GM19193 (cell line): ENCODE measurements around the gene POC5.

Source experiments
- POLR2A ChIP-seq: IDR thresholded peaks from 4 replicates; pipeline ENCODE4 v1.6.1; 2011; ENCODE audit not compliant: insufficient read depth, insufficient read length; ENCODE audit errors: extremely low read depth

Gene POC5

DNA sequence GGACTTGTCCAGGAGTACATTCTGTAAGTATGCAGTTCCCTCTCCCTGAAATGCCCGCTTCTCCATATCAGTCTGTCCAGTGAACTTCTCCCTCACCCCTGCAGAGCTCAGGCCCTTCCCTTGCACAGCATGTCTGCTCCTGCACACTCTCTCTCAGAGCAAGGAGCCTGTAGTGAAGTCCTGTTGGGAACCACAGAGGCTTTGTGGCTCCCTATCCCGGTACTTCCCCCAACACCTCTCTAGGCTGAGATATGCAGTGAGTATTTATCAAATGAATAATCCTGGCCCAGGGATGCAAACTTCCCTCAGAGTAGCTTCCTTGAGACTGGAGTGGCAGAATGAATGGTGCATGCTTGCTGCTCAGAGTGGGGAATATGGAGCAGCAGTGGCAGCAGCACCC is 48.8 kb downstream of the POC5 start:
- TF ChIP-seq POLR2A = no peak

DNA sequence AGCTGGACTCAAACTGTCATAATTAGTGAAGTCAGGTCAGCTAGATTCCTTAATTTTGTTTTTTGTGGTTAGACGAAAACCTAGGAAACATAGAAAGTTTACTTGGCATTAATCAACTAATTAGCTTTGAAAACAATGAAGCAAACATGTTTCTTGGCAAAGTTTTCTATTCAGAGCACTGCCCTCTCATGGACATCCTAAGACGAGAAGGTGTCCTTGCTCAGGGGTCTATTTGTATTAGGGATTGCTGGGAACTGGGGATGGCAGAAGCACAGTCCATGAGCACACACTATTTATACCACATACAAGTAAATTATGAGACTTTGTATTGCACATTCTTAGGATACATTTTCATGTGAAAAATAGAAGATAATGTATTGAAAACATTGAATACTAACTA is 49.7 kb downstream of the POC5 start:
- TF ChIP-seq POLR2A = no peak

DNA sequence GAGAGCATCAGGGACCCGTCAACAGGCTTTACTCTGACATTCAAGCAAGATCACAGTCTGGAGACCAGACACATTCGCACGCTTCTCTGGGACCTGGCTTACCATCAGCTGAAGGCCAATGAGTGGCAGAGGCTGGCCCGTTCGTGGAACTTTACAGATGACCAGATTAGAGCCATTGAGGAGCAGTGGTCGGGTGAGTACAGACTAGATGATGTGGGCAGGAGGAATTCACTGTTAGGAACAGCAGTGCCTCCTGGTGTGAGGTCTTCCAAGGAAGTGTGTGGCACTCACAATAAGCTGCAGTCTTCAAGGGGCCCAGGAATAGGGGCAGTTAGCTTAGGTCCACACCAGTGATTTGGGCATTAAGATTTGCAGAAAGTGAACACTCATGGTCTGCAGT is 50.4 kb downstream of the POC5 start:
- TF ChIP-seq POLR2A = no peak

DNA sequence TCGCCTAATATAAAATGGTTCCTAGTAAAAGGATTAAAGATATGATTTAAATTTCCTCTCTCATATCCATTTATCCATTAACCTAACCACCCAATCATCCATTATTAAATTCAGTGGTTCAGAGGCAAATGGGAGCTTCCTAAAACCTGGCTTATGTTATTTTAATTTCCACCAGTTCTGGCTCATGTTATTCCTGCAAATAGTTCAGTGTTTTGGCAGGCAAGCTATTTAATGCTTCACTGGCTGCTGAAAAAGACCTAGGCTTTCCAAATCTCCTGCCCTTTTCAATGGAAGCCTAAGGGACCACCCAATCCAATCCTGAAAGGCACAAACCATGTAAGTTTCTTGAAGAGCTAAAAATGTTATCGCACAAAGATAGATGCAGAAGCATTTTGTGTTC is 52.3 kb downstream of the POC5 start:
- no peak for TF ChIP-seq POLR2A

DNA sequence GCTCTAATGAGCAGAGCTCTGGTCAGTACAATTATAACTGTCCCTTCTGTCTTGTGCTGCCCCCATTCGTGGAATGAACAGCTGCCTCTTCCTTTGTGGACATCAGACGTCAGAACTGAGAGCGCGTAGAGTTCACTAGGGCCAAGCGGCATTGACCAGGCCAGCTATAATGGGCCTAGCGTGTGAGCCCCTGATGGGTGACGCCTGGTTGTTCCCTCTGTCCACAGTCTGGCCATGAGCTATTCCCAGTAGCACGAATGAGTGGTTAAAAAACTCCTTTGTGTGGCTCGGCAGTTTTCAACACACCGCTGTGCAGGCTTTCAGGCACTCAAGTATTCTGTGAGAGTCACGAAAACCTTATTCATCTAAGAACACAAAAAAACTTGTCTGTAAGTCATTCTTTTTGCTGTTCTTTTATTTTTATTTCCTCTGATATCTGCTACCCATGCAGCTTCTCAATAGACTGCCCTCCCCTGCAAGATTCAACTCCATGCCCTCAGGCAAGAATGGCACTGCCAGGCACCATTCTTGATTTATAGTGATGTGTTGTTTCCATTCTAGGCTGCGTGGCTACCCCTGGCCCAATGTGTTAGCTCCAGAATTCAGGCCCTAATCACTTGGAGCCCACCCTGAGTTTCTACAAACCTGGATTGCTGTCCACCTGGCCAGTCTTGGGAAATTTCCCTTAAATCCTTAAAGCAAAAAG is 53.5 kb downstream of the POC5 start:
- TF ChIP-seq POLR2A = no peak

DNA sequence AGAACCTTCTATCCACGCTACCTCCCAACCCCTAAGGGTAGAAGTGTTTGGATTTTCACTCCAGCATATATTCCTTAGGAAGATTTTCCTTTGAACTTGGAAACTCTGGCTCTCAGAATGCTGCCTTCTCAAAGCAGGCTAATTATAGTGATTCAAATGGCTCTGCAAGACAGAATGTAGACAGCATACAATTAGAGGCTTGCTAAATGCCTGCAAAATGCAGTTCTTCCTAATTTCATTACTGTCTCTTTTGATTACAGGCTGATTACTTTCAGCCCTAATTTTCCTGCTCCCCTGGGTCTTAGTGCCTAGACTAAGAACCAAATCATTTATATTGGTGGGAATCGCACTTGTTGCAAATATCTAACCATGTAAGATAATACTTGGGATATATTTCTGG is 55.2 kb downstream of the POC5 start:
- no peak for TF ChIP-seq POLR2A

DNA sequence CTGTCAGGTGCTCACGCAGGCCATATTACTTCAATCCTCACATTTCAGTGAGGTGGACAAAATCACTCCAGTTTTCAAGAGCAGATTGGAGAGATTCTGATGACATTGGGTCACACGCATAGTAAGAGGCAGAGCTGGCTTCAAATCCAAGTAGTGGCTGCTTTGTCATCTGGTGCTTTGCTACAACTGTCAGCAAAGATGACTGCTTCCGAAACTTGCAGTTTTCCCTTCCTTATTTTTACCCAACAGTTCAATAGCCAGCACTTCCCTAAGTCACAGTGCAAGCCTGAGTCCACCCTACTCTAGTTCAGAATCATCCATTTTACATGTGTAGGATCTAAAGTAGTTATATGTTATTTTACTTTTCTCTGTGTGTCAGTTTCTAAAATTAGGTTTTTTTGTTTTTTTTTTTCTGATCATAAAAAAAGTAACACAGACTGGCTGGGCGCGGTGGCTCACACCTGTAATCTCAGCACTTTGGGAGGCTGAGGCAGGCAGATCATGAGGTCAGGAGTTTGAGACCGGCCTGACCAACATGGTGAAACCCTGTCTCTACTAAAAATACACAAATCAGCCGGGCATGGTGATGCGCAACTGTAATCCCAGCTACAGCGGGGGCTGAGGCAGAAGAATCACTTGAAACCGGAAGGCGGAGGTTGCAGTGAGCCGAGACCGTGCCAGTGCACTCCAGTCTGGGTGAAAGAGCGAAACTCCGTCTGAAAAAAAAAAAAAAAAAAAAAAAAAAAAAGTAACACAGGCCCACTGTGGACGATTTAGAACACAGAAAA is 56.4 kb downstream of the POC5 start:
- TF ChIP-seq POLR2A = no peak

DNA sequence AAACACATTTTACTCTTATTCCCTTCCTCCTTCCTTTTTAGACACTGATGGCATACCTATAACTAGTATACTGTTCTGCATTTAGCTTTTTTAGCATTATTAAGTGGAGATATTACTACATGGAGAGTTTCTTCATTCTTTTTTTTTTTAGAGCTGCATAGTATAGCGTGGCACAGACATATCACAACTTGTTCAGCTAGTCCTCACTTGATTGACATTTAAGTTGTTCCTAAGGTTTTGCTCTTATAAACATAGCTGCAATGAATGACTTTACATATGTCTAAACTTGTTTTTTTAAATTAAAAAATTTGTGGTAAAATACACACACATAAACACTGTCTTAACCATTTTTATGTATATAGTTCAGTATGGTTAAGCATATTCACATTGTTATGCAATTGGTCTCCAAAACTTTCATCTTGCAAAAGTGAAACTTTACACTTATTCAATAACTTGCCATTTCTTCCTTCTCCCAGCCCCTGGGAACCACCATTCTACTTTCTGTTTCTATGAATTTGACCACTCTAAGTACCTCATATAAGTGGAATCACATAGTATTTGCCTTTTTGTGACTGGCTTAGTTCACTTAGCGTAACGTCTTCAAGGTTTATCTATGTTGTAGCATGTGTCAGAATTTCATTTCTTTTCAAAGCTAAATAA is 57.3 kb downstream of the POC5 start:
- no peak for TF ChIP-seq POLR2A

DNA sequence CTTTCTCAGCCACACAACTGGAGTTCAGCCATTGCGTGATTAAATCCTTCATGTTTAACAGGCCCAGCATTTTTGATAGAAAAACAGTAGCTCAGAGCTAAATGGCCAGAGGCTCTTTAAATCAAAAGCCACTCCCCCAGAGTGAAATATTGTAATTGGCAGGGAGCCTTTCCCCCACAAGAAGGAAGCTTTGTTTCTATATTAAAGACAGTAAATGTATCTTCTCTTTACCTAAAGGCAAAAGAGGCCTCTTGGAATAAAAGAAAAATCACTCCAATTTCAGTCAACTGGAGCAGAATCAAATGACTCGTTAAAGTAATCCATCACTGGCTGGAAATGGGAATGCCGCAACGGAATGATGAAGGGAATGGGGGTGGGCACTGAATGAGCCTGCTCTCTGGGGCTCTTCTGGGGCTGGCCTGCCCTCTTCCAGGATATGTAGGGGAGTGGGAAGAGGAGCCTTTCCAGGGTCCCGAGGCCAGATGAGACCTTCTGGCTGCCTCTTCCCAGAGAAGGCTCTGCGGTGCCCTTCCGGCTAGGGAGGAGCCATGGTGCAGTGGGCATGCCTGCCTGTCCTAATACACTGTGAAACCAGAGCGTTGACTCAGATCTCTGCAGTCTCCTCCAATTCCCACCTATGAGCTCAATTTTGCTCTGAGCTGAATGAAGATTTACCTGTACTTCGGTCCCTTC is 60.8 kb downstream of the POC5 start:
- TF ChIP-seq POLR2A = no peak

DNA sequence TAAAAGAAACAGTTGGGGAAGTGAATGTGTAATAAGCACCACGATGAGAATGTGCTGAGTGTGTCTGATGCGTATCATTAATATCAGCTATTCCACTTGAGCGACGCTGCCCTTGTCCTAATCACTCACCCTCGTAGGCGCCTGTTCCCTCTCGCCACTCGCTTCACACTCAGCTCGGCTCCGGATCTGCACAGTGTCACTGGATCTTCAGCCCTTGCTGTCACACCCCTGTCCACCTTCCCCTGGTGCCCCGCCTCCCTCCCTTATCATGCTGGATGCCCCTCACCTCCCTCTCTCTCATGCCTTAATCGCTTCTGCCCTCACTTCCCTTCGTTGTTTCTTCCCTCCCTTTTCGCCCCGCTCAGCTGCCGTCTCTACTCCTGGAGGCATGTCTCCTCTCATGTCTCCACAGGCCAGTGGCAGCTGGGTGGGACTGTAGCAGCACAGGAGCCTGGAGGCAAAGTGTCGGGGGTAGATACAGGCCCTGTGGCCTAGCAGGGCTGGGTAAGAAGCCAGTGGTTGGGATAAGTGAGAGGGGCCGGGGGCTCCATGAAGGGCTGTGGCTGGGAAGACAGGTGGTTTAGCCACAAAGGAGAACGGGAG is 62.4 kb downstream of the POC5 start:
- no peak for TF ChIP-seq POLR2A

DNA sequence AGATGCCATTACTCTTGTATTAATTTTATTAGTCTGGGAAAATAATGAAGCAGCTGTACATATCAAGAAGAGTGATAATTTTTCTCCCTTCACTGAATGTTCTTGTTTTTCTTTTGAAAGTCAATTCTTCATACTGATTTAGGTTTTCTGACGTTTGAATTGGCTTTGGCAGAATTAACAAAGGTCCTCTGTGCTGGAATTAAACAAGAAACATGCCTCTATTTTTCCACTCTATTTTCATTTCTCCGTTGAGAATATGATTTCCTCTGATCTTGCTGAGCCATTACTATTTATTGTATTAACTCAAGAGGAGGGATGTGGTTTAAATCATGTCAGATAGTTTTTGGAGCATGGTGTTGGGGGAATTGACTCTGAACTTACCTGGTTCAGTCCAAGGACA is 63.7 kb downstream of the POC5 start:
- no peak for TF ChIP-seq POLR2A

DNA sequence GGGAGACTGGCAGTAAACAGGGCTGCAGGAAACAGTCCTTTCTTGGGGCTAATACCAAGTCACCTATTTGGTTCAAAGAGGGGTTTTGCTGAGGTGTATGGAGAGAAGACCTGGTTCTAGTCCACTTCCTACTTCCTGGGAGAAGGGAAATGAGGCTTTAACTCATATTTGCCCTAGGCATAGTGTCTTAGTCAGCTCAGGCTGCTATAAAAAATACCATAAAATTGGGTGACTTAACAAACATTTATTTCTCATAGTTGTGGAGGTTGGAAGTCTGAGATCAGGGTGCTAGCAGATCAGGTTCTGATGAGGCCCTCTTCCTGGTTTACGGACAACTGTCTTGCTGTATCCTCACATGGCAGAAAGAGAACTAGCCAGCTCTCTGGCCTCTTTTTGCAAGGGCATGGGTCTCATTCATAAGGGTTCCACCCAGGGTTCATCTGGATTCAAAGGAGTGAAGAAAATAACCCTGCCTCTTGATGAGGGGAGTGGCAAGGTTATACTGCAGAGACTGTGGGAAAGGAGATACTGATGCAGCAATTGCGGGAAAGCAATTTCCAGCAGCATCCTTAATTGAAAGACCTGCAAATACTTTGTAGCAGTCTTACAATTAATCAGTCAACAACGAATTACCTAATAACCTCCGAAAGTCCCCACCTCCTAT is 65.5 kb downstream of the POC5 start:
- no peak for TF ChIP-seq POLR2A

DNA sequence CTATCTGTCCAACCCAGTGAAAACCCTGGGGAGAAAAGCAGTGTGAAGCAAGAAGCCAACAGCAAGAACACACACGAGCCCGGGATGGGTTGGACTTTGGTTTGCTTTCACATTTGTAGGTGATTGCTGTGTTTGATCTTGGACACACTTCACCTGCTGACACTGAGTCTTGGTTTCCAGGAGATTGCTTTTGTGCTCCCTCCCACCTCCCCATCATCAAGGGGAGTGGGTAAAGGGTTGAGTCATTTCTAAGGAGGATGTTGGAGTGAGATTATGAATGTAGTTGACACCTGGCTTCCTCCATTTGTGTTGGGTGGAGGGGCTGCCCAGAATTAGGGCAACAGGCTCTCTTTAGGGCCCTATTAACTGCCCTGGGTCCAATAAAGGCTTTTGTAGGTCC is 68.5 kb downstream of the POC5 start:
- no peak for TF ChIP-seq POLR2A

DNA sequence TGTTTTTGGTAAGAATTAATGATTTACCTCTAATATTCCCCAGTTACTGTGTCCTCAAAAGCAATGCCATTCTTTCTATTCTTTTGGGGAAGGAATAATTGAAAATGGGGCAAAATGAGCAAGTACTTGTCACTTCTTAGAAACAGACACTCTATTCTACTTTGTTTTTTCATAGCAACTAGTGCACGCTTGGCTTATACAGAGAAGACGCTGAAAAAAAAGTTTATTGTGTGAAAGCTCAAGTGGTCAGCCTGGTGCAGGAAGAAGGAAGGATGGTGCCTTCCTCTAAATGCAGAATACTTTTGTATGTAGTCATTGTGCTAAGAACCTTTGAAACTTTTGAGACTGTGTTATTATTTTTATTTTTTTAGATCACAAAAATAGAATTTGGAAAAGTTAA is 76.4 kb downstream of the POC5 start:
- no peak for TF ChIP-seq POLR2A
